HG03025 (cell line): ENCODE measurements around the gene UPF3A.

Experiments used
- ATAC-seq: cut with Tn5 transposase; IDR thresholded peaks from one replicate; pipeline ENCODE4 v1.9.1; 2021; ENCODE audit warnings: mild to moderate bottlenecking, moderate library complexity; ENCODE audit not compliant: unreplicated experiment, low FRiP score

Gene UPF3A

DNA sequence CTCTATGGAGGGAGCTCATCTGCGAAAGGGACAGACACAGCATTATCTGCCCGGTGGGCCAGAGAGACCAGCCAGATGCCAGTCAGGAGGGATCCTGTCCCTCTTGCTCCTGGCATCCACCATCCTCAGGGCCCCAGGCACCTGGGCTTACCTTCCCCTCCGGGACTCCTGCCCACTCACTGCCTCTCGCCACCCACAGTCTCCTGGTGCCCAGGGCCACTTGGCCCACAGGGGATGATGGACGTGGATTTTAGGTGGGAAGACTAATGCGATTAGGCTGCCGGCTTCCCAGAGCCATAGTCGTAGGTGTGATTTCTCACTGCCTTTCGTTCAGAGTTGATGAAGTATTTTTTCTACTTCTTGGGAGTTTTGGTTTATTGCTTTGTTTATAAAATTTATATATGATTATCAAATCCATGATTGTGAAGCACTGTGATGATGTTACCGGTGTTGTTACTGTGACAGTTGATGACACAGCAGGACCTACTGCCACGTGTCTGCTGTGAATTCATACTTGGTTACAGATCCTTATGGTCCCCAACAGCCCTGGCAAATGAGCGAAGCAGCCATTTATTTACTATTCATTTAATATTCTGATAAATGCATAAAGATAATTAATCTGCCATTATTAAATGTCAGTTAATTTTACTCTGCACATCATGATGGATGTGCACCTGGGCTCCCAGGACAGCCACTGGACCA lies 18.4 kb downstream of the UPF3A start:
- no peak for ATAC-seq

DNA sequence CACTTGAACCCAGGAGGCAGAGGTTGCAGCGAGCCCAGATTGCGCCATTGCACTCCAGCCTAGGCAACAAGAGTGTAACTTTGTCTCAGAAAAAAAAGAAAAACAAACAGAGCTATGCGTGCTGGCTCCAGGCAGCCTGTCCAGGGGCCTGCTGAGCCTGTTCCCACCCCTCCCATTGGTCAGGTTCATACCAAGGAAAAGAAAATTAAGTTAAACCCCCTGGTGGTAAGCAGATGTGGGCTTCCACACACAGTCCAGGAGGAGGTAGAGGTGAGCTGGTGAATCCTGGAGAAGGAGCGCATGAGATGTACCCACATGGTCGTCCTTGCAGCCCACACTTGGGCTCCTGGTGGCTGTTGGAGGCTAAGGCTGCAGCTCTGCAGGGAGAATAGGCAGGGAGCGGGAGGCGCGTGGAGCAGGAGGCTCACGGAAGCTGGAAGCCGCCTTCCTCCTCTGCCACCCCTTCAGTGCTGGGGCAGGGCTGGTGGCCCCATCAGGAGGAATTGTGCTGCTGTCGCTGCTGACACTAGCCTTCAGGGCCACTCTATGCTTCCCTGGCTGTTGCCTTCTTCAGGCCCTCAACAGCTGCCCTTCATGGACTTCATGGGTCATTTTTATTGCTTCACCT lies 22.4 kb downstream of the UPF3A start:
- no peak for ATAC-seq

DNA sequence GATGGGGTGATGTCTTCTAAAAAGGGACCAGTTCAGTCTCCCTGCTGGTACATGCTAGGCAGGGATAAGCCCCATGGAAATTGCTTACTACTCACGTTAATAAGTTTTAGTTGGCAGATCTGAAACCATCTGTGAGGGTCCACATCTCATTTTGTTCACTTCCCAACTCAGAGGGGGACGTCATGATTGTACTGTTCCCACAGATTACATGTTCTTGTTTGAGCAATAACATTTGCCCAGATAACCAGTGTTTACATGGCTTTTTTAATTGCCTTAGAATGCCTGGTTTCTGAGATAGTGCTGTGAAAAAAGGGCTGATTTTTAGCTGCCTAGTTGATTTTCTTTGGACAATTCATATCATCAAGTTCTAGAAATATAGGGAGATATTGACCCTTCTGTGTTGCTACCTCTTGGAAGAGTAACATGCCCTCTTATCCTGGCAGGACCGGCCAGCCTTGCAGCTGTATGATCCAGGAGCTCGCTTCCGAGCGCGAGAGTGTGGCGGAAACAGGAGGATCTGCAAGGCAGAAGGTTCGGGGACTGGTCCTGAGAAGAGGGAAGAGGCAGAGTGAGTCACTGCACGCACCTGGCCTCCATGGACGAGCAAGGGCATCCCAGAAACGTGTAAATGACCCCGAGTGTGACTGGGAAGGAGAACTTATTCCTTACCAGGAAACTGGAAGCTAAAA lies 23.1 kb downstream of the UPF3A start:
- no peak for ATAC-seq

DNA sequence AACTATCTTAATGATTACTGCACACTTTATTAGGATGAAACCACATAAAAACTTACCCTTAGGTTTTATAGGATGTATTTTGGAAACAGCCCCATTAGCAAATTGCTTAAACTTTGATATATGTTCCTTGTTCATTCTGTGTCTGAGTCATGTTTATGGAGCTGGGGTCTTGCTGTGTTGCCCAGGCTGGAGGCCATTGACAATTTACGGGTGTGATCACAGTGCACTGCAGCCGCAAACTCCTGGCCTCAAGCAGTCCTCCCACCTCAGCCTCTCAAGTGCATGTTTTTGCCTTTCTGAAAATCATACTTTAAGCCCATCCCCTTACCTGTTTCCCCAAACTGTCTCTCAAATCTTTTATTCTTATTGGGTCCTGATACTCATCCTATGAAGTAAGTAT lies 27.7 kb downstream of the UPF3A start:
- ATAC-seq = no peak

DNA sequence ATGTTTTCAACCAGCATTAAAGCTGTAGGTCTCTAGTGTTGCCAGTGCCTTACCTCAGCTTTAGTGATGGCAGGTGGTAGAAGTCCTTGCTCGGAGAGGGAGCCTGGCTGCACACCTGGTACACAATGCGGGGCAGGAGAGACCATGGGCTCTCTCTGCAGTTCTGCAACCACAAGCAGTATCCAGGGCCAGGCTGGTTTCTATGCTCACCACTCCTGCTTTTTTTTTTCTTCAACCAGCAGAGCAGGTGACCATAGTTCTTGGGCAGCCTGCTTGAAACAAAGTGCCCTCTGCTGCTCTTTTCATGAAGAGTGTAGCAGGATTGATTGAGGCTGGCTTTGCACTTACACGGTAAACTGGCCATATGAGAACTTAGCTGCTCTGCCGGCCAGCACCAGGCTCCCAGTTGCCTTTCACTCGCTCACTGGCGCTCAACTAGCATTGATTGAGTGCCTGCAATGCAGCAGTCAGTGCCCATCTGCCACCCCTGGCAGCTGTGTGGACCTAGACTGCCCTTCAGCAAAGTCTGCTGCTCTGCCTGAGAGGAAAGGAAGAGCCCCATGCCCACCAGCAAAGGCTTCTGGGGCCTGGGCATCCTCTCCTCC lies 28.5 kb downstream of the UPF3A start:
- ATAC-seq = no peak

DNA sequence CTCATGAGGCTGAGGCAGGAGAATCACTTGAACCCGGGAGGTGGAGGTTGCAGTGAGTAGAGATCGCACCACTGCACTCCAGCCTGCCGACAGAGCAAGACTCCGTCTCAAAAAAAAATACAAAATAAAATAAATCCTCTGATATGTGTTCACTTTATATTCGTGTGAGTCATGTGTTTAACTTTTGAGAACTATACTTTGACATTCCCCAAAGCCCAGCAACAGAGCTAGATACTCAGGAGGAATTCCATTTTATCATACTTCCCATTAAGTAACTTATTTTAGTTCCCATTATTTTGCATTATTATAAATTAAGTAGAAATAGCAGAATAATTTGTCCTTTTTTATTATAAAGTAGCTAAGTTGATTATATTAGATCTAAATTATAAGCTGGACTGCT lies 29.6 kb downstream of the UPF3A start:
- no peak for ATAC-seq

DNA sequence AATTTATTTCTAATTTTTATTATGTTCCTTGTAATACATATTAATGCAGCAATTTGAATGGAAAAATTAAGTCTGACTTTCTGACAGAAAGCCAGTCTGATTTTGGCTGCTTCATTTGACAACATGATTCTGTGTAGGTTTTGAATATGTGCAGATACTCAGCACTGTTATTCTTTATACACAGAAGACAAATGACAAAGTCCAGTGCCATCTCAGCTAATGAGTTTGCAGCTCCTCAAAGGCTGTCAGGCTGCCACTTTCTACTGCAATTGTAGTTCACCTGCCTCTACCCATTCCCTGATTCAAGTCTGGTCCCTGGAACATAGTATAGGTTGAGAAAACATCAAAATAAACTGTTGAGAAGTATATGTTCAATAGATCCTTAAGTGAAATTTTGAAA lies 30.0 kb downstream of the UPF3A start:
- no peak for ATAC-seq

DNA sequence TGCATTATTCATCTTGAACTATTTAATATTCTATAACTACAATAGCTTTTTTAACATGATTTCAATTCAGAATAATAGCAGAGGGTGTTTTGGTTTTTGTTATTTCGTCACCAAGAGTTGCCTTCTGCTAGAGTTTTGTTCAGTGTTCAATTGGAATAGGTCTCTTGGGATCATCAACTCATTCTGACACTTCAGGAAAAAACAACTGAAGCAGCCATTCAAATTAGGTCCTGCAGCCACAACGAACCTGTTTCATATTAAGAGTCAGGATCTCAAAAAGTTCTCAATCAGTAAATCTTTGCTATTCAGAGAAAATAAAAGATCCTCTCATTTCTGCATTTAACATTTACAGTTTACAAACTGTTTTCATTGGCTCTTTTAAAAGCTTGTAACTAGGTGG lies 30.5 kb downstream of the UPF3A start:
- ATAC-seq = no peak

DNA sequence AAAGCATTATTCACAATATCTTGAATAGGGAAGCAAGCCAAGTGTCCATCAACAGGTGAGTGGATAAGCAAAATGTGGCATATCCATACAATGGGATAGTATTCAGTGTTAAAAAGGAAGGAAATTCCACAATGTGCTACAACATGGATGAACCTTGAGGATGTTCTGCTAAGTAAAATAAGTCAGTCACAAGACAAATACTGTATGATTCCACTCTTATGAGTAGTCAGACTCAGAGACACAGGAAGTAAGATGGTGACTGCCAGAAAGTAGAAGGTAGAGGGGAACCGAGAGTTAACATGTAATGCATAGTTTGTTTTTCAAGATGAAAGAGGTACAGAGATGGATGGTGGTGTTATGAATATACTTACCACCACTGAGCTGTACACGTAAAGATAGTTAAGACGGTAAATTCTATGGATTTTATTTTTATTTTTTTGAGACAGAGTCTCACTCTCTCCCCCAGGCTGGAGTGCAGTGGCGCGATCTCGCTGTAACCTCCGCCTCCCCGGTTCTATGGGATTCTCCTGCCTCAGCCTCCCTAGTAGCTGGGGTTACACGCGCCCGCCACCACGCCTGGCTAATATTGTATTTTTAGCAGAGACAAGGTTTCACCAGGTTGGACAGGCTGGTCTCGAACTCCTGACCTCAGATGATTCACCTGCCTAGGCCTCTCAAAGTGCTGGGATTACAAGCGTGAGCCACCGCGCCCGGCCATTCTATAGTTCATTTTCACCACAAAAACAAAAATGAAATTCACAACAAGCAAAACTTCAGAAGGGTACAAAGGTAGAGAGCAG lies 31.9 kb downstream of the UPF3A start:
- ATAC-seq = no peak

DNA sequence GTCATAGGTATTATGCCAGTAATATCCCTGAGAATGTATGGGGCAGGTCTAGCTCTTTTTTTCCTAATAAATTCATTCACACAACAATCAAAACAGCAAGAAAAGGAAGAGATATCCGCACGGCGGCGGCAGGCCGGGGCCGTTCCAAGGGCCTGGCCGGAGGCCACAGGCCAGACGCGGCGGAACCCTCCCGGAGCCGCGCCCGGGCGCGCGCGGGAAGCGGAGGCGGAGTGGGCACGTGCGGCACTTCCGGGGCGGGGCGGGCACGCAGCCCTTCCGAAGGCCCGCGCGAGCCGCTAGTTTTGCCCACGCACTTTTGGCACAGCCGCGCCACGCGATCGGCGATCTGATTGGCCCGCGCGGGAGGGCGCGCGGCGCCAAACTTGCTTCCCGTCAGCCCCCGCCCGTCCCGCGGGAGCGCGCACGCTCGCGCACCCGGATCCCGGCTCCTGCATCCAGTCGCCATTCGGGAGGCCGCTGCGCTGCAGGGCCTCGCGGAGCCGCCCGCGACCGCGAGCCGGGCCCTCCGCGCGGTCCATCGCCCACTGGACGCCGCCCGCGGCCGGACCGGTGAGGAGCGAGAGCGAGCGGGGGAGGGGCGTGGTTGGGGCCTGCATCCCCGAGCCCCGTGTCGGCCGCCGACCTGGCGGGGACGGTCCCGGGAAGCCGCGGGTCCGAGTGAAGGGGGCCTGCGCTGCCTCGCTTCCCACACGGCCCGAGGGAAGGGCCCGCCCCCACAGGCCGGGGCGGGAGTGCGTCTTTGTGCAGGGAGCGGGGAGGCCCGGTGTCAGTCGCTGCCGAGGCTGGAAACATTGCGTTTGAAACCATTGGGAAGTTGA lies 32.9 kb downstream of the UPF3A start, which contains the start of gene CHAMP1:
Gene CHAMP1 (plus strand): TSS at position 430 of the 839 bp plus-strand sequence. CDS start 9,340 bp downstream, outside the sequence.
- ATAC-seq = peak; percentile 82

DNA sequence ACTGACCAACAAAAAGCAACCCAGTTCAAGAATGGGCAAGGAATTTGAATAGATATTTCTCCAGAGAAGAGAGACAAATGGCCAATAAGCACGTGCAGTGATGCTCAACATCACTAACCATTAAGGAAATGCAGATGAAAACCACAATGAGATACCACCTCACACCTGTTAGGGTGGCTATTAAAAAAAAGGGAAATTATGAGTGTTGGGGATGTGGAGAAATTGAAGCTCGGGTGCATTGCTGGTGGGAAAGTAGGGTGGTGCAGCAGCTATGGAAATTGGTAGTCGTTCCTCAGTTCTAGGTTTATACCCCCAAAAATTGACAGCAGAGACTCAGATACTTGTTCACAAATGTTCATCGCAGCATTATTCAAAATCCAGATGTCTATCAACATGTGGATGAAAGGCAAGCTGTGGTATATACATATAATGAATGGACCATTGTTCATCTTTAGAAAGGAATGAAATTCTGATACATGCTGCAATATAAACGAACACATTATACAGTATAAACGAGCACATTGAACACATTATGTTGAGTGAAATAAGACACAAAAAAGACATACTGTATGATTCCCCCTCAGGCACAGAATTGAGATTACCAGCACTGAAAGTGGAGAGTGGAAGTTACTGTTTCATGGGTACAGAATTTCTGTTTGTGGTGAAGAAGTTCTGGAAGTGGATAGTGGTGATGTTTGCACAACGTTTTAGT lies 33.8 kb downstream of the UPF3A start:
- no peak for ATAC-seq

DNA sequence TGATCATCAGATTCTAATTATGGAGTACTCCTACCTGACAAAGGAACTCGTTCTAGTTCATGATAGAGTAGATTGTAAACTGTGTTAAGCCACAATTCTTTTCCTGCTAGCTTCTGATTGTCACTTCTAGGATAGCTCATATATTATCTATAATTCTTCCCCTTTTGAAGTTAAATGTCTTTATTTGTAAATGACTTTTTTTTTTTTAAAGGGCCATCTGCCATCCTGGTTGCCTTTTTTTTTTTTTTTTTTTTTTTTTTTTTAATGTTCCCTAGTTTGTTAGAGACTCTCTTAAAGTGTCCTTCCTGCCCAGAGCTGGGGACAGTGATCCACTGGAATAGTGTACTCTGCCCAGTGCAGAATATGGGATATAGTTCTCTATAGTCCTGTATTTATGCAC lies 37.2 kb downstream of the UPF3A start:
- no peak for ATAC-seq

DNA sequence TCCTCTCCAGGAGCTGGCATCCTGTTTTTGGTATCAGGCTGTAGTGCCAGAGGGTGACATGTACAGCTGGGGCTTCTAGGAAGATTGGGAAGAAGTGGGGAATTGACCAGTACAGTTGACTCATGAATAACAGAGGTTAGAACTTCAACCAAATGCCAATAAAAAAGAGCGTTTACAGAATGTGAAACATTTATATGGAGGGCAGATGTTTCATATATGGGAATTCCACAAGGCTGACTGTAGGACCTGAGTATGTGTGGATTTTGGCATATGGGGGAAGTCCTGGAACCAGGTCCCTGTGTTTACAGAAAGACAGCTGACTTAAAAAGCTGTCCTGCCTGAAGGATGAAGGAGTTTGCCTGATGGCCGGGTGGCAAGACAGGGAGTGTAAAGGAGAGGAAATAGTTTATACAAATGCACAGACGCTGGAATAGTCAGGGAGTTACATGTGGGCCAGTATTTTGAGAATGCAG lies 38.1 kb downstream of the UPF3A start:
- ATAC-seq = no peak

DNA sequence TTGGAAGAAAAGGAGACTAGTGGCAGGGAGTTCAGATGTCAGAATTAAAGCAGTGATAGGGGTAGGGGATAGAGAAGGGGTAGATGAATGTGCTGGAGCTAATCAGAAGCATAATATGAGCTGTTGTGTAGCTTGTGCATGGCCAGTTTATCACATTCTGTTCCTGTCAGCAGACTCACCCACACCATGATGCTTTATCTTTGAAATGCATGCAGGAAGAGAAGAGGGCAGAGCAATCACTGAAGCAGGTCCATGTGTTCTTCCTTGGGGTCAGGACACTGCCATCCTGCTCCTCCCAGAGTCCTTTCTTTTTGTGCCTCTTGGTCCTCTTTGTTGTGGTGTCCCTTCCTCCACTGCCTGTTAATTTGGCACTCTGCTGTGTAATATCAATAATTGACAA lies 38.7 kb downstream of the UPF3A start:
- no peak for ATAC-seq

DNA sequence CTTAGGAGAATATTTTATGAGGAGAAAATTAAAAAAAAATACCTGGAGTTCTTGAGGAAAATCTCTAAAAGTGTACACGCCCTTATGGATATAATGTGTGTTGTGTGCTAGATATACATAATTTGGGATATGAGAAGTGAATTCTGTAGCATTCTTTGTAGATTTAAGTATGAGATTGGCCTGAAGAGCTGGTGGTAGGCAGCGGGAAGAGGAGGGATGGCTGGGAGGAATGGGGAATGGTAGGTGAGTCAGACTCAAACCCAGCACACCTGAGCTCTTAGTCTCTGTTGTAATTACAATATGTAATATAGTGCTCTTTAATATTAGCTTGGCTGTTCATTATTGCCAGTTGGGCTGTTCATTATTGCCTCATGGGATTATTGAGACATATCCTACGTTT lies 39.9 kb downstream of the UPF3A start:
- ATAC-seq = no peak

DNA sequence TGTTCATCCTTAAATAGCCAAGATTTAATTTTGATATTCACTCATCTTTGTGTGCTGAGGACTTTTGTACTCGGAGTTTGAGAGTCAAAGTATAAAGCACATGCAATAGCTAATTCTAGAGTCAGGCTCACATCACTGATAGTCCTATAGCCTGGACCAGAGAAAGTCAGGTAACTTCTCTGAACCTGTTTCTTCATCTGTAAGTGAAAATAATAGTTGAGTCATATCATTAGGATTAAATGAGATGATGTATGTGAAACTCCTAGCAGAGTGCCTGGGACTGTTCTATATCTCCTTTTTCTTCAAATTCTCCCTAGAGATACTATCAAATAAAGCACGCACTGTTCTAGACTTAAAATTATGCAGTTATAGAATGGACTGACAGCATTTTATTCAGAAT lies 41.9 kb downstream of the UPF3A start:
- ATAC-seq = no peak

DNA sequence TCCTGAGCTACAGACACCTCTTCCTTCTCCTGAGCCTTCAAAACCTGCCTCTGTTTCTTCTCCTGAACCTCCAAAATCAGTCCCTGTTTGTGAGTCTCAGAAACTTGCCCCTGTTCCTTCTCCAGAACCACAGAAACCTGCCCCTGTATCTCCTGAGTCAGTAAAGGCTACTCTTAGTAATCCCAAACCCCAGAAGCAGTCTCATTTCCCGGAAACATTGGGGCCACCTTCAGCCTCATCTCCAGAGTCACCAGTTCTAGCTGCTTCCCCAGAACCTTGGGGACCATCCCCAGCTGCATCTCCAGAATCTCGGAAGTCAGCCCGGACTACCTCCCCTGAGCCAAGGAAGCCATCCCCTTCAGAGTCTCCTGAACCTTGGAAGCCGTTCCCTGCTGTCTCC lies 42.9 kb downstream of the UPF3A start:
- no peak for ATAC-seq

DNA sequence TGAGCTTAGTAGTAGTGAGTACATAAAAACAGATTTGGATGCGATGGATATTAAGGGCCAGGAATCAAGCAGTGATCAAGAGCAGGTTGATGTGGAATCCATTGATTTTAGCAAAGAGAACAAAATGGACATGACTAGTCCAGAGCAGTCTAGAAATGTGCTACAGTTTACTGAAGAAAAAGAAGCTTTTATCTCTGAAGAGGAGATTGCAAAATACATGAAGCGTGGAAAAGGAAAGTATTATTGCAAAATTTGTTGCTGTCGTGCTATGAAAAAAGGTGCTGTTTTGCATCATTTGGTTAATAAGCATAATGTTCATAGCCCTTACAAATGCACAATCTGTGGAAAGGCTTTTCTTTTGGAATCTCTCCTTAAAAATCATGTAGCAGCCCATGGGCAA lies 44.3 kb downstream of the UPF3A start:
- ATAC-seq = no peak

DNA sequence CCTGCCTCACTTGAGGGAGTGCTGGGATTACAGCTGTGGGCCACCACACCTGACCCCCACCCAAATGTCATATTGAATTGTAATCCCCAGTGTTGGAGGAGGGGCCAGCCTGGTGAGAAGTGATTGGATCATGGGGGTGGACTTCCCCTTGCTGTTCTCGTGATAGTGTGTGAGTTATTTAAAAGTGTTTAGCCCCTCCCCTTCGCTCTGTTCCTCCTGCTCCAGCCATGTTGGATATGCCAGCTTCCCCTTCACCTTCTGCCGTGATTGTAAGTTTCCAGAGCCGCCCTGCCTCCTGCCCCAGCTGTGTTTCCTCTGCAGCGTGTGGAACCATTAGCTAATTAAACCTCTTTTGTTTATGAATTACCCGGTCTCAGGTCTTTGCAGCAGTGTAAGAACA lies 46.6 kb downstream of the UPF3A start:
- no peak for ATAC-seq
